Measurements from ENCODE around the gene MEST.

GRCh38 chr7:130515315-130516040 is 23.6 kb downstream of the MEST start:
- TF ChIP-seq POLR2A (IDR thresholded peaks at IDR 0.05) (no peak), POLR2AphosphoS5 (IDR thresholded peaks at IDR 0.05) (no peak), CTCF (IDR thresholded peaks at IDR 0.05) (no peak)

Data from sigmoid colon (tissue), 4 donors.